Endothelial cell of umbilical vein (primary cell): ENCODE measurements around the gene MMRN2. TPM values are rescaled to one million over a fixed set of nuclear protein-coding genes. Genes with fewer than 3 reads are reported as not detected.

ENCODE experiments used
- BruUV-seq: library from RNA; stranded (reverse); fragments of 400-500 nt; replicated peaks from 2 replicates; lab custom pipeline; 2021; lab: Mats Ljungman, UMichigan
- CTCF ChIA-PET: fragments of 300-600, 350-600 bp; sonication (Branson Sonifier 250); formaldehyde crosslinking; loops from one replicate; lab custom pipeline; 2021; ENCODE audit warnings: antibody characterized with exemption, inconsistent platforms; lab: Charles Lee
- POLR2A ChIA-PET: fragments of 300-600, 350-600 bp; sonication (Branson Sonifier 250); formaldehyde crosslinking; loops from one replicate; lab custom pipeline; 2021; ENCODE audit warnings: antibody characterized with exemption, inconsistent platforms; lab: Charles Lee
- DNase-seq: peaks from one replicate; pipeline ENCODE4 v3.0.0-alpha.2; 2011; ENCODE audit warnings: low read depth, low spot score
- FAIRE-seq: peaks from 2 replicates; lab custom pipeline; 2011; peaks lifted over from hg19 to GRCh38; lab: Jason Lieb, UNC
- H2AFZ ChIP-seq: 2 replicates; pipeline ENCODE4 v1.6.0; 2012; ENCODE audit warnings: low read depth, low read length, control low read depth, inconsistent platforms
- H3K27ac ChIP-seq: 2 replicates; pipeline ENCODE4 v1.5.1; 2011; ENCODE audit warnings: low read depth, mild to moderate bottlenecking, control low read depth, low read length, moderate library complexity; ENCODE audit not compliant: insufficient read depth
- H3K27me3 ChIP-seq, 2 experiments: 2 replicates each; pipeline versions ENCODE4 v1.6.0 to v1.6.1; 2011; ENCODE audit warnings: low read length in 2 of 2, mixed read lengths in 1 of 2; ENCODE audit not compliant: control insufficient read depth in 2 of 2, insufficient read depth in 2 of 2
- H3K36me3 ChIP-seq, 2 experiments: 2 replicates in 1 of 2; 3 replicates in 1 of 2; pipeline ENCODE4 v1.5.1; 2011; ENCODE audit warnings: low read length in 2 of 2, mild to moderate bottlenecking in 1 of 2, moderate library complexity in 1 of 2; ENCODE audit not compliant: control insufficient read depth in 2 of 2, insufficient read depth in 2 of 2; ENCODE audit errors: extremely low read depth in 1 of 2
- H3K4me1 ChIP-seq: 3 replicates; pipeline ENCODE4 v1.5.1; 2011; ENCODE audit warnings: mild to moderate bottlenecking, low read length; ENCODE audit not compliant: control insufficient read depth, insufficient read depth; ENCODE audit errors: extremely low read depth
- H3K4me2 ChIP-seq: 2 replicates; pipeline ENCODE4 v1.6.1; 2011; ENCODE audit warnings: low read length, control low read depth, mixed read lengths; ENCODE audit not compliant: insufficient read depth
- H3K4me3 ChIP-seq, 3 experiments: fragments of 200-600 bp in 1 of 3; sonication (generic), shearing (Covaris generic) in 1 of 3; replicated peaks in 1 of 3; 2 replicates each; pipeline ENCODE4 v1.5.1; 2011 to 2016; ENCODE audit warnings: control low read depth in 3 of 3, low read length in 3 of 3, mild to moderate bottlenecking in 2 of 3, inconsistent platforms in 1 of 3, low read depth in 1 of 3, moderate library complexity in 1 of 3; ENCODE audit not compliant: insufficient read depth in 1 of 3
- H3K79me2 ChIP-seq: 2 replicates; pipeline ENCODE4 v1.6.0; 2012; ENCODE audit warnings: low read length, inconsistent platforms; ENCODE audit not compliant: control insufficient read depth, insufficient read depth
- H3K9ac ChIP-seq: replicated peaks from 2 replicates; pipeline ENCODE3; 2011; ENCODE audit warnings: low read length, control low read depth; ENCODE audit not compliant: insufficient read depth; ENCODE audit errors: extremely low read depth
- H3K9me1 ChIP-seq: replicated peaks from 3 replicates; pipeline ENCODE4 v1.6.0; 2011; ENCODE audit warnings: mild to moderate bottlenecking, low read length; ENCODE audit not compliant: control insufficient read depth, insufficient read depth; ENCODE audit errors: extremely low read depth
- H3K9me3 ChIP-seq: replicated peaks from 2 replicates; pipeline ENCODE4 v1.5.1; 2012; ENCODE audit warnings: low read length, inconsistent platforms; ENCODE audit not compliant: control insufficient read depth, insufficient read depth
- H4K20me1 ChIP-seq: replicated peaks from 2 replicates; pipeline ENCODE3; 2011; ENCODE audit warnings: mild to moderate bottlenecking, low read length; ENCODE audit not compliant: control insufficient read depth, insufficient read depth; ENCODE audit errors: extremely low read depth
- CTCF ChIP-seq, 2 donors: IDR thresholded peaks; 1 replicate in 1 of 2; 2 replicates in 1 of 2; pipeline ENCODE4 v1.5.1; 2011; ENCODE audit warnings: low read length in 2 of 2, mild to moderate bottlenecking in 2 of 2, moderate library complexity in 2 of 2, control low read depth in 1 of 2, inconsistent platforms in 1 of 2, low read depth in 1 of 2; ENCODE audit not compliant: insufficient read depth in 1 of 2; ENCODE audit errors: extremely low read depth in 1 of 2
- FOS ChIP-seq: IDR thresholded peaks from 2 replicates; pipeline ENCODE4 v1.6.1; 2011; ENCODE audit warnings: mild to moderate bottlenecking, low read length, moderate library complexity, borderline replicate concordance; ENCODE audit not compliant: insufficient read depth
- GATA2 ChIP-seq: IDR thresholded peaks from 2 replicates; pipeline ENCODE4 v1.7.0; 2011; ENCODE audit warnings: low read depth, mild to moderate bottlenecking, moderate library complexity, mixed read lengths, low read length; ENCODE audit not compliant: insufficient read length, insufficient read depth
- JUN ChIP-seq: IDR thresholded peaks from 2 replicates; pipeline ENCODE4 v1.6.1; 2011; ENCODE audit warnings: borderline replicate concordance, low read depth; ENCODE audit not compliant: insufficient read length, insufficient read depth
- POLR2A ChIP-seq: IDR thresholded peaks from 2 replicates; pipeline ENCODE4 v1.6.1; 2012; ENCODE audit warnings: low read depth, mild to moderate bottlenecking, control low read depth, low read length
- dilution Hi-C: fragments of 300-500 bp; cut with MboI; formaldehyde crosslinking; loops from one replicate; pipeline ENCODE4 v1.15.0; 2019; ENCODE audit warnings: low sequenced_read_pairs; ENCODE audit not compliant: extremely low pct_ligation_motif_present
- intact Hi-C: fragments of 100-400 bp; cut with micrococcal nuclease; formaldehyde crosslinking; loops from one replicate; pipeline ENCODE4 v1.10.0; 2022
- polyA plus RNA-seq, 4 experiments: library from polyadenylated mRNA; depleted of rRNA in 3 of 4; stranded (reverse) in 3 of 4; unstranded in 1 of 4; fragments of >200 nt; gene quantifications; 2 replicates each; pipeline versions ENCODE4 v1.2.1 to v1.2.3, GENCODE V29; 2011 to 2012; ENCODE audit warnings: missing spikeins in 1 of 4
- total RNA-seq: library from RNA; stranded (reverse); gene quantifications from 2 replicates; pipeline ENCODE4 v1.2.3, GENCODE V29; 2021

MMRN2 gene
- total and polyA plus RNA-seq, 2 donors (not counting 3 experiments of a cell fraction or from before 2014, with no cell fraction given): 154 to 169 TPM

DNA sequence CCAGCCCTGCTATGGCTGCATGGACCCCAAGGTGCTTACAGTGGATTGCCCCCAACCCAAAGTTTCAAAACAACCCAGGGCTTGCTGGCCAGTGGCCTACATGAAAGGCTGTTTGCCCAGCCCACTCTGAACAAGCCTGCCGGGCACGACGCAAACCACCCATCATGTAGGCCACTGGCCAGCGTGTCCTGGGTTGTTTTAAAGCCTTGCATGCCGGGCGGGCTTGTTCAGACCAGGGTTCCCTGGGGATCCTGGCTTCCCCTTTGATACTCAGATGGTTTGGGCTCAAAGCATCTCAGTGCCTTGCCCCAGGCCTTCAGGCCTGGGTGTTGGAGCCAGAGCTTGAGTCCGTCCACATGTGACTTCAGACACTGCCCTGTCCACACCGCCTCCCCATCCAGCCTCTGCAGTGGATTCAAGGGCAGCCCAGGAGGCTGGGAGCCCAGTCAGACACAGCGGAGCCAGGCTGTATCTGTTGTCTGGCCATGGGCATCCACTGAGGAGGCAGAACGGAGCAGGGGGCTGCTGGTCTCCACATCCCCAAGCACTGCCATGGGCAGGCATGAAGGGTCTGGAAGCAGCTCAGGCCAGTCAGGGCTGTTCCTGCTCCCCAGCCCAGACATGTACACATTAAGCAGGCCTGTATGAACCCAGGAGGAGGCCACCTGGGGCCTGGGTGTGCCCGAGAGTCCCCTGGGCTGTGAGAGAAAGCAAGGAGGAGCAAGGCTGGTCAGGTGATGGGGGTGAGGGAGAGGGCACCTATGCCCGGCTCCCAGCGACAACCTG lies 6.8 kb upstream of the MMRN2 start:
- BruUV-seq: no TSS peak
- H3K9me1 ChIP-seq: no peaks in the 10 kb centered on the region
- no peak overlapping the region for H2AFZ ChIP-seq
- intact Hi-C loops (no loop called here), dilution Hi-C loops (no loop called here)
- no peaks in the 10 kb centered on the region for H4K20me1 ChIP-seq
- no peaks in the 10 kb centered on the region for H3K27me3 ChIP-seq
- H3K4me2 ChIP-seq: no peak overlapping the region
- TF ChIP-seq FOS (no peak), JUN (no peak), POLR2A (no peak), GATA2 (no peak), CTCF (IDR thresholded peaks at IDR 0.05; ENCODE audit: extremely low read depth in 1 of 2, insufficient read depth in 1 of 2, low read depth in 1 of 2, low read length in 2 of 2) (no peak)
- no peaks in the 10 kb centered on the region for H3K36me3 ChIP-seq
- no peak for FAIRE-seq
- peaks cover 45% of the 10 kb centered on the region for H3K4me1 ChIP-seq
- no peaks in the 10 kb centered on the region for H3K79me2 ChIP-seq
- no peak overlapping the region for H3K27ac ChIP-seq
- DNase-seq: no peak
- no peak overlapping the region for H3K9ac ChIP-seq
- no peaks in the 10 kb centered on the region for H3K9me3 ChIP-seq
- CTCF ChIA-PET: interaction anchor here (8.5 kb wide), 1 partner anchor 22 kb away, joined by 189 read pairs; no protein-coding TSS in a partner anchor
- POLR2A ChIA-PET: no interaction called here
- no peak overlapping the region for H3K4me3 ChIP-seq
